GM23248 (cell line): ENCODE measurements around the gene HTRA1.

Source experiments
- EZH2 ChIP-seq: fragments of 200-600 bp; sonication (generic); IDR thresholded peaks from 2 replicates; pipeline ENCODE4 v1.6.1; 2018; ENCODE audit warnings: antibody characterized with exemption, mild to moderate bottlenecking; ENCODE audit not compliant: insufficient read depth, poor library complexity, severe bottlenecking
- EZH2phosphoT487 ChIP-seq: fragments of 200-600 bp; sonication (generic); IDR thresholded peaks from 2 replicates; pipeline ENCODE4 v1.6.1; 2018; ENCODE audit warnings: antibody characterized with exemption, moderate library complexity, mild to moderate bottlenecking, low read depth; ENCODE audit not compliant: insufficient read depth

- TF ChIP-seq EZH2 = no peak
- TF ChIP-seq EZH2phosphoT487 = no peak
Measured at GRCh38 chr10:122530177-122530576, 68.8 kb downstream of the HTRA1 start.
